HG03066 (cell line): ENCODE data around the gene GALNT6.

Source experiments
- ATAC-seq: cut with Tn5 transposase; IDR thresholded peaks from one replicate; pipeline ENCODE4 v1.9.1; 2021; ENCODE audit warnings: low read depth; ENCODE audit not compliant: unreplicated experiment

Gene GALNT6

GRCh38 chr12:51391283-51392123 lies at the start of gene GALNT6:
Gene GALNT6, minus strand, starts transcription at chr12:51391406. Its CDS starts 11,625 bp downstream, at chr12:51379781.
- peak; percentile 37 for ATAC-seq

- no peak for ATAC-seq
These were observed 48.1 kb upstream of the GALNT6 start for GRCh38 chr12:51439330-51439729.

GRCh38 chr12:51437431-51437830 lies 46.2 kb upstream of the GALNT6 start:
- no peak for ATAC-seq

GRCh38 chr12:51434305-51434704 lies 43.1 kb upstream of the GALNT6 start:
- no peak for ATAC-seq

- ATAC-seq: no peak
These were observed 41.7 kb upstream of the GALNT6 start for GRCh38 chr12:51432921-51433320.

- ATAC-seq: no peak
These were observed 39.1 kb upstream of the GALNT6 start for GRCh38 chr12:51430196-51430895.

GRCh38 chr12:51429700-51430099 lies 38.5 kb upstream of the GALNT6 start:
- no peak for ATAC-seq

- no peak for ATAC-seq
These were observed 37.0 kb upstream of the GALNT6 start for GRCh38 chr12:51428256-51428655.

GRCh38 chr12:51424662-51425539 lies 33.7 kb upstream of the GALNT6 start, which contains the start of gene SLC4A8:
Gene SLC4A8, plus strand, starts transcription at chr12:51424831. Its CDS starts 157 bp downstream, at chr12:51424988.
- peak; percentile 86 for ATAC-seq

- ATAC-seq: no peak
These were observed 33.0 kb upstream of the GALNT6 start for GRCh38 chr12:51424094-51424661.

GRCh38 chr12:51421266-51421884 lies 30.2 kb upstream of the GALNT6 start:
- ATAC-seq: no peak

GRCh38 chr12:51419425-51420193 lies 28.4 kb upstream of the GALNT6 start:
- no peak for ATAC-seq

- ATAC-seq: no peak
These were observed 26.6 kb upstream of the GALNT6 start for GRCh38 chr12:51417826-51418225.

- ATAC-seq: no peak
These were observed 24.7 kb upstream of the GALNT6 start for GRCh38 chr12:51415931-51416330.

GRCh38 chr12:51413791-51414190 lies 22.6 kb upstream of the GALNT6 start:
- no peak for ATAC-seq

GRCh38 chr12:51413149-51413548 lies 21.9 kb upstream of the GALNT6 start:
- no peak for ATAC-seq

- no peak for ATAC-seq
These were observed 18.6 kb upstream of the GALNT6 start for GRCh38 chr12:51409846-51410245.

GRCh38 chr12:51407604-51408003 lies 16.4 kb upstream of the GALNT6 start:
- ATAC-seq: no peak

GRCh38 chr12:51406859-51407258 lies 15.7 kb upstream of the GALNT6 start:
- ATAC-seq: no peak
